GOT3 (cell line): ENCODE measurements around the gene UBE3A.

Experiments
- DNase-seq: peaks from one replicate; lab custom pipeline; 2025; ENCODE audit warnings: mixed read lengths; lab: John Stamatoyannopoulos, UW

UBE3A gene

DNA sequence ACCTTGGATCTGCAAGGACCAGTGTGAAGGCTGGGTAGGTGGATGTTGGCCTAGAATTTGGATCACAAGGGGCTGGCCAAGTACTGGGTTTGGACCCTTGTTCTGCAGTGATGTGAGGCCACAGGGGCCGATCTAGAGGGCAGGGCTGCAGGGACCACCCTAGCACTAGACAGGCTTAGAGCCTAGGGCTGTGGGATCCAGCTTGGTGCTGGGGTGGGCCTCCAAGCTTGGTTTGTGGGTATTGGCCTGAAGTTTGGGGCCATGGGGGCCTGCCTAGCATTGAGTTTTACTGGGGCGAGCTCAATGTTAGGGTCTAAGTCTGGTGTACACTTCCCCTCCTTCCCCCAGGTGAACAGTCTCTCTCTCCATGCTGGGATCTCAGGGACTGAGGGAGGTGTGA is 36.5 kb downstream of the UBE3A start:
- DNase-seq, result no peak

DNA sequence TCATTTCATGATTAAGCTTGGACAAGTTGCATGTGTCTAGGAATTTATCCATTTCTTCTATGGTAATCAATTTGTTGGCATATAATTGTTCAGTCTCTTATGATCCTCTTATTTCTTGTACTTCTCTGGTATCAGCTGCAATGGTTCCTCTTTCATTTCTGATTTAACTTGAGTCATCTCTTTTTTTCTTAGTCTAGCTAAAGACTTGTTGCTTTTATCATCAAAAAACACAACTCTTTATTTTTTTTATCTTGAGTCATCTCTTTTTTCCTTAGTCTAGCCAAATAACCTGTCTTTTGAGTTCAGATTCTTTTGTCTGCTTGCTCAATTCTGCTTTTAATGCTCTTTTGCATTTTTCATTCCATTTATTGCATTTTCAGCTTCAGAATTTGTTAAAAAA is 37.3 kb downstream of the UBE3A start:
- no peak for DNase-seq

GRCh38 chr15:25397100-25397499 is 41.7 kb downstream of the UBE3A start:
- DNase-seq, result no peak

DNA sequence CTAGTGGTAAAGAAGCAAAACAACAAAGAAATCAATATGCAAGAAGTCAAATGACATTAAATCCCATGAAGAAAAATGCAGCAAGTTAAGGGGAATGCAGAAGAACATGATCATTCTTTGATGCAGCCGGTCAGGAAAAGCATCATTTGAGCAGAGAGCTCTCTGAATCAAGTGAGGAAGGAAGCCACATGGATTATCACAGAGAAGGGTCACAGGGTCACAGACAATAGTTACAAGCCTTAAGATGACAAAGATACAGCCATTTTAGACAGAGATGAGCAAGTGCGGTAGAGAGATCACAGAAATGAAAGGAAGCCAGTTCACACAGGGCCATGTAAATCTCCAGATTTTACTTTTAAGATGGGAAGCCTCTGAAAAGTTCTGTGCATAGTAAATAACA is 43.9 kb downstream of the UBE3A start:
- no peak for DNase-seq

- DNase-seq, result no peak
These were observed 46.0 kb downstream of the UBE3A start for GRCh38 chr15:25392806-25393205.

DNA sequence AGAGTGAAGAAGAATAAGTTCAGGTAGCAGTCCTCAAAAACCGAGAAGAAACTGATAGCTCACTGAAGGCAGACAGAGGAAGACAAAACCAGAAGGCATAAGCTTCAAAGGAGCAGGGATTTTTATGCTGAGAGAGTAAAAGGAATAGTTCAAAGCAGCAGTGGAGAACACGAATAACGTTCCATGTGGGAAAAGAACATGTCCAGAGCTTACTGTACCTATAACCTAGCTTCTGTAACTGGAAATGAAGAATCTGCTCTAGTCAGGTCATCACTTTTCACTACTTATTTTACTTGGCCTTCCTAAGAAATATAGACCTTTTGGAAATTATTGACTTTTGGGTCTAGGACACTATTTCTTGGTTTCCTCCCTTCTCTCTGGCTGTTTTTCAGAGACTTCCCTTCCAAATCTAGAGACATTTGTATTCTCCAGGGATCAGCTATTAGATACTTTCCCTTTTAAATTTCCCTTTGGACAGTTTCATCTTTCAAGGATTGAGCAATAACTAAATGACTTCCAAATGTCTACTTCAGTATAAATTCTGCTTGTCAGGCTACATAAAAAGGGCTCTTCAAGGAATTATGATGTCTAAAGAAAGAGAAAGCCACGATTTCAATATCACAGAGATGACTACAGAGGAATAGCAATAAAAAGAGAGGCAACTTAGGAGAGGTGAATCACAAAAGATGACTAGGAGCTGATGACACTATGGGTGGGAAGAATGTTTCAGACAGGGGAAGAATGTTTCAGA is 46.7 kb downstream of the UBE3A start:
- no peak for DNase-seq

DNA sequence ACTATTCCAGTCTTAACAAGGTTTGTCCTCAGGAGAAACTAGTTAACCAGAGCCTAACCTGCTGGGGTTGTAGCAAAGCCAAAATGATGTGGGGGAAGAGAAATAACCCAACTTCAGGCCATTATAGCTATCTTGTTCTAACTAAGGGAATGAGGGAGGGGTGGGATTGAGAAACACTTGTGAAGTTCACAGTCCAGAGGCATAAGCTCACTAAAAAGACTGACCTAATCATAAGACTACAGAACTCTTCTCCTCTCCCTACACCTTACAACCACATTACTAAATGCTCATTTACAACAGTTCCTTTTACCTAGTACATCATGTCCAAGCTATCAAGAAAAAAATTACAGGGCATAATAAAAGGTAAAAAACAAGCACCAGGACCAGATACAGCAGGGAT is 52.8 kb downstream of the UBE3A start:
- DNase-seq, result no peak

DNA sequence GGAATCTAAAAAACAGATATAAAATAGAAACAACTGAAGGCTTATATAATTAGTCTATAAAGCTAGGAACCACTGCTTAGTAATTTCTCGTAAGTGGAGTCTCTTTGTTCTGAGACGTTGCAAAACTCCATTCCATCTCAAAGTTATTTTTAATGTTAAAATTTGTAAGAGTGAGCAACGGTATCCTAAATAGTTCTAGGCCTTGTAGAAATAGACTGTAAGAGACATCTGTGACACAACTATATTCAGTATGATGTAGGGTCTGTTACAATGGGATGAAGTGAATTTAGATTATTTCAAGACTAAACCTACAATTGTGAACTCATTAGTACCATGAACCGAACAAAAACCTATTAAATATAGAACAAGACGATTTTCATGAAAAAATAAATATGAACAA is 57.2 kb downstream of the UBE3A start:
- DNase-seq, result no peak

DNA sequence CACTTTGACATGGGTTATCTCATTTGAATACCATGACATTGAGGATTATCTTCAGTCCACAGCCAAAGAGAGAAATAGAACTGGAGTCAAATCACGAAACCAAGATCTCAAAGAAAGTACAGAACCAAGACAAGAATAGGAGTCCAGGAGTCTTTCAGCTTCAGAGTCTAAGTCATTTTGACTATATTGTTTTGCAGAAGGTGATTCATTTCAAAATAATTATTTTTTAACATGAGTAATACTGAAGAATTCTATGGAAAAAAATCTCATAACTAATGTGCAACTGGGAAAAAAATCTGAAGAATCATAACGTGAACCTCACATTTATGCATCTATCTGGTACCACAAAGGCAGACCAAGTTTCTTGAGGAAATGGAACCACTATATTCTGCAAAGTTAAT is 60.3 kb downstream of the UBE3A start:
- DNase-seq, result no peak

GRCh38 chr15:25375557-25375956 is 63.3 kb downstream of the UBE3A start:
- DNase-seq, result no peak

DNA sequence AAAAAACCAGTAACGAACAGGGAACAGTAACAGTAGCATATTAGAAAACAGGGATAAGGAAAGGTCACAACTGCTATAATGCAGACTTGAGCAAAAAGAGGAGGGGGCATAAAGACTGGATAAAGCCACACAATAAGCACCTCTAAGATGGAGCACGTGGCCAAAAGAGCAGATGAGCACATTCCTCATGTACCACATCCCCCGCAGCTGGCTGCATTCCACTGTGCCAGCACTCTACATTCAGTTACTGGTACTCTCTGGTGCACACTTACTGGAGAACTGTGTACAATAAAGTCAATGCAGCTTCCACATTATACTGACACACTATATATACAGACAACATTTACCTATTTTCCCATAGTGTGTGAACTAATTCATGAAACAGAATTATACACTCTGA is 64.7 kb downstream of the UBE3A start:
- DNase-seq, result no peak

- DNase-seq, result no peak
These were observed 66.5 kb downstream of the UBE3A start for GRCh38 chr15:25372298-25372697.

GRCh38 chr15:25368850-25369249 is 70.0 kb downstream of the UBE3A start:
- no peak for DNase-seq

DNA sequence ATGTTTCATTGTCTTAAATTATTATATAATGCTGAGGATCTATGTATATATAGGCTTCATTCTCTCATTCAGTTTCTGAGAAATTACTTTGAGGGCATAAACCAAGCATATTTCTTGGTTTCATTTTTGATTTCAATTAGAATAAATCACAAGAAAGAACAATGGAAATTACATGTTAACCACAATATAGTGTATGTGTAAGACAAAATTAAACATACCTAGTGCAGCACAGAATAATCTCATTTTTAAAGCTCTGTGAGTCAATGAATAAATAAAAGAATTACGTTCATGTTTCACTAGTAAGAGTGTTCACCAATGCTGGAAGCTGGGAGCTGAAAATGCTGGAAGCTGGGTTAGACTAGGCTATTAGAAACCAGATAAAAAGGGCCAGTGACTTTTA is 72.8 kb downstream of the UBE3A start:
- no peak for DNase-seq

DNA sequence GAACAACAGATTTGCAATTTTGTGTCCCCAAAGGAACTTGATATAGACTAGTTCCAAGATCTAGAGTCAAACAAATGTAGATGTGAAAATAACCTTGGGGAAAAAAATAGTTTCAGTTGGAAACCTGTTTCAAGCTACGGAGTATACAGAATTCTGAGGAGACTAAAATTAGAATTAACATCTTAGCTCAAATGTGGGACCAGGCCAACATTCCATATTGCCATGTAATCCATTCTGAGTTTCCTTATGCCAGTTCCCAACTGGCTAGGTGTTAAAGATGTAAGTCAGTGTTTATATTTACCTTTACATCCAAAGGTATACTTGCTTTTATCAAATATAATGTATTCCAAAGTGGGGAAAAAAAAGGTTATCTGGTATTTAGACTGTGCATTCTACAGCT is 76.3 kb downstream of the UBE3A start:
- DNase-seq, result no peak

GRCh38 chr15:25347707-25348106 is 91.1 kb downstream of the UBE3A start:
- no peak for DNase-seq

- no peak for DNase-seq
These were observed 92.5 kb downstream of the UBE3A start for GRCh38 chr15:25346371-25346770.

DNA sequence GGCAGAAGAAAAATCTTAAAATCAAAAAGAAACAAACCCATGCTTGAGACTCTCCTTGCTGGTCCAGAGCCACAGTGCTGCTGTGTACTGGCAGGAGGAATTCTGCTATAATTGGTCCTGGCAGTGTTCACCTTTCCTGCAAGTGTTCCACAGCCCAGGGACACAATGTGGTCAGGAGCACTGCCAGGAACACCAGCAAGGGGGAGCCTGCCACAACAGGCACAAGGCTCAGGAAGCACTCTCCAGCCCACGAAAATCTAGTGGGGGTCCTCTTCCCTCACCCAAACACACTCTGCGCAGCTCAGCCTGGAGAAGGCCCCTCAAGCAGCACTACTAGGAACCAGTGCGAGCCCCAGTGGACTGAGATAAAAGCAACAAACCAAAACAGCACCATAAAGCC is 92.9 kb downstream of the UBE3A start:
- no peak for DNase-seq

GRCh38 chr15:25342629-25343028 is 96.2 kb downstream of the UBE3A start:
- DNase-seq, result no peak

DNA sequence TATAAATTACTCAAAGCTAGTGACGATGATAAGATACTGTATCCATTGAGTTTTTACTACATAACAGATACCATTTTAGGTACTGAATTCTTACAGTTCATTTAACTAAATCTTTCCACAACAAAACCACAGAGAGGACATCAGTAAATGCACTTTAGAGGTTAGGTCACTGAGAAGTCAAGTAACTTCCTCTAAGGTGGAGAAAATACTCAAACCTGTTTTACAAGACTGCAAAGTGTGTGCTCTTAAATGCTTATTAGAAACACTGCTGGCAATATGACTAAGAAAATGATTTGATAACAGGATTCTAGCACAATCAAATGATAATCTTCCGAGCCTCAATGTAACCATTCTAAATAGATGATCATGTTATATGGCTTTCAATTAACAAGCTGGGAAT is 99.4 kb downstream of the UBE3A start:
- DNase-seq, result no peak

DNA sequence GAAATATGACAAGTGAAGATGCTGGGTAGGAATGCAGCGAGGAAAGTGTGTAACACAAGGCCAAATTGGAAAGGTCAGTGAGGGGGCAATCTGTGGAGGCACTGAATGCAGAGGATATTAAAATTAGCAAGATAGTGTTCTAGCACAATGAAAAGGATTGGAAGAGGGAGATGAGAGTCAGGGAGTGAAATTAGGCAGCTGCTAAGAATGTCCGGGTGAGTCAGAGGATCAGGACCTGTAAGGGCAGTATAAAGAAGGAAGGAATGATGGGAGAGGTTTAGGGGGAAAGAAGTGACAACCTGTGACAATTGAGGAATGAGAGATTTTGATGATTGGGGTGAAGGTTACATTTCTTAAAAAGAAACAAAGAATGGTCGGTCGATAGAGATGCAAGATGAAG is 103.5 kb downstream of the UBE3A start:
- no peak for DNase-seq

DNA sequence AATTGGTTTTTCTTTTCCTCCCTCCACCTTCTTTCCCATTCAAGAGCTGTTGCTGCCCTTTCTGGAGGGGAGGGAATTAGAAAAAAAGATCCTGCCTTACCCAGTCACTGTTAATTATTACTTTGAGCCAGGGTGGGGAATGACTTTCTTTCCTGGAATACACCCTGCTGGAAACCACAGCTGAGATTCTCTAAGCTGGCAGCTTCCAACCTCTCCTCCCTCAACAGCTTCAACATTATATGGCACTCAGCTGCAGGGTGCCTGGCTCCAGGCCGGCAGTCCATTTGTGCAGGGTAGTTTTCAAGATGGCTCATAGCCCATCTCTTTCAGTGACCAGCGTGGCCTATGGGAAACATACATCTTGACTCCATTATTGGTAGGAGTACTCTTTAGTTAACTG is 105.8 kb downstream of the UBE3A start:
- DNase-seq, result no peak

DNA sequence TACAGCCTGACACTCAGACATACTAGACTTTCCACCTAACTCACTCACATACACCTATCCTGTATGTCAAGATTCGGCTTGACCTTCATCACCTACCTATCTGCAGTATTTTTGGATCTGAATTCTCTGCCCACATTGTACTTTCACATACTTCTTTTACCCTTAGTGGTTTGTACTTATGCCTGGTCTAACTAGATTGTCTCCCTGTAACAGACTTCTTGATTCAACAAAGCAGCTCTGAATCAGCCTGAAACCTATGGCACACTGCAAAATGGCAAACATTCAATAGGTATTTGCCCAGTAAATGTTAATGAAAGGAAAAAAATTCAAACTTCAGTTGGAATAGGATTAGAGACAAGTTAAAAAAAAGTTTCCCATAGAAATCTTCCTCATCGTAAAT is 106.5 kb downstream of the UBE3A start:
- no peak for DNase-seq

DNA sequence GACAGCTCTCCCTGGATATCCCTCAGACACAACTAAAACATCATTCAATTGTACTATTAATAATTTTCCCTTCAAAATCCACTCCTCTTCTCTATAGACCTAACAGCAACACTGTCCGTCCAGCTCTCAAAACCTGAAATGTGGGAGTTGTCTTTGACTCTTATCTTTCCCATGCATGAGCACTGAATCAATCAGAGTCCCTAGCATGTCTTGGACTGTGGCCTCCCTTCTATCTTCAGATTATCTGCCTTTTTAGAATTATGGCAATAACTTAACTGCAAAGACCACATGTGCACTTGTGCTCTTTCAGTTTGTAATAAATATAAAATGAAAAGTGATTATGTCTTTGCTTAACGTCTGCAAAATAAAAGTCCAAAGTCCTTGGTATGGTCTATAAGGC is 107.0 kb downstream of the UBE3A start:
- DNase-seq, result no peak

DNA sequence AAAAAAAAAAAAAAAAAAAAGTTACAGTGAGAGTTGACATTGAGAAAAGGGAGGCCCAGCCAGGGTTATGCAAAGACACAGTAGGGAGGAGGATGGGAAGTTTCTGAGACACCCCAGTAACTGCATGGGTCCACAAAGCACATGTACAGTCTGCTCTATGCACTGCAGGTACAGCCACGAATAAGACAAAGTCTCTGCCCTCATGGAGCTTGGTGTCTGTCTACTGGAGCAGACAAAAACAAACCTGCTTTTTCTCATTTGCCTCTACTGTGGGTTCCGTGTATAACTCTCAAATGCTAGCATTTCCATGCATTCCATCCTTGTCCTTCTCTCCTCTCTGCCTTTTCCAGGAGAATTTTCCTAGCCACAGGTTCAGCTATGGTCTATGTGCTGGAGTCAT is 107.4 kb downstream of the UBE3A start:
- no peak for DNase-seq
